Muscle of back (tissue), 13 donors: ENCODE measurements around the gene PKN2. TPM values are rescaled to one million over a fixed set of nuclear protein-coding genes. Genes with fewer than 3 reads are reported as not detected.

Experiments
- DNase-seq, 3 donors: peaks; one replicate each; pipeline versions ENCODE4 v3.0.0 to v3.0.0-alpha.2; 2013
- long read RNA-seq, 9 donors: transcript quantifications; one replicate each; lab custom pipeline, GENCODE V29; 2026
- polyA plus RNA-seq, 10 donors: library from polyadenylated mRNA; unstranded; fragments of 120-200 nt; gene quantifications; one replicate each; pipeline ENCODE4 v1.2.1, GENCODE V29; 2013; ENCODE audit not compliant: insufficient read length in 10 of 10

The PKN2 gene
- polyA plus RNA-seq = 10 to 100 TPM; 22.5 to 48.0 (median 35.6) TPM
- long read RNA-seq, donor 1, full-length matches to known transcripts = 1 of 1 reads
- long read RNA-seq, donor 1, partial matches to known transcripts = 0 of 1 reads
- long read RNA-seq, donor 1, other reads (novel, unspliced or antisense) = 0 of 1 reads
- long read RNA-seq, donor 2, partial matches to known transcripts = 15 of 16 reads
- long read RNA-seq, donor 2, other reads (novel, unspliced or antisense) = 0 of 16 reads
- long read RNA-seq, donor 3 = 0 reads
- long read RNA-seq, donor 4, full-length matches to known transcripts = 2 of 7 reads
- long read RNA-seq, donor 4, partial matches to known transcripts = 5 of 7 reads
- long read RNA-seq, donor 4, other reads (novel, unspliced or antisense) = 0 of 7 reads
- long read RNA-seq, donor 5, full-length matches to known transcripts = 2 of 8 reads
- long read RNA-seq, donor 5, partial matches to known transcripts = 6 of 8 reads
- long read RNA-seq, donor 5, other reads (novel, unspliced or antisense) = 0 of 8 reads
- long read RNA-seq, donor 6, full-length matches to known transcripts = 1 of 13 reads
- long read RNA-seq, donor 6, partial matches to known transcripts = 12 of 13 reads
- long read RNA-seq, donor 6, other reads (novel, unspliced or antisense) = 0 of 13 reads
- long read RNA-seq, donor 7, full-length matches to known transcripts = 4 of 9 reads
- long read RNA-seq, donor 7, partial matches to known transcripts = 5 of 9 reads
- long read RNA-seq, donor 7, other reads (novel, unspliced or antisense) = 0 of 9 reads
- long read RNA-seq, donor 8, full-length matches to known transcripts = 2 of 11 reads
- long read RNA-seq, donor 8, partial matches to known transcripts = 9 of 11 reads
- long read RNA-seq, donor 8, other reads (novel, unspliced or antisense) = 0 of 11 reads
- long read RNA-seq, donor 9, full-length matches to known transcripts = 2 of 2 reads
- long read RNA-seq, donor 9, partial matches to known transcripts = 0 of 2 reads
- long read RNA-seq, donor 9, other reads (novel, unspliced or antisense) = 0 of 2 reads

GRCh38 chr1:88683541-88684481 lies at the start of gene PKN2:
Gene PKN2, plus strand, starts transcription at chr1:88684273. Its CDS starts 308 bp downstream, at chr1:88684581.
- peak; percentile 98 to 99 (median 99) for DNase-seq

GRCh38 chr1:88634538-88634937 lies 49.5 kb upstream of the PKN2 start:
- no peak for DNase-seq

- no peak for DNase-seq
Measured at GRCh38 chr1:88640060-88640459, 44.0 kb upstream of the PKN2 start.

GRCh38 chr1:88645886-88646285 lies 38.2 kb upstream of the PKN2 start:
- no peak for DNase-seq

- DNase-seq = no peak
Measured at GRCh38 chr1:88646476-88647248, 37.4 kb upstream of the PKN2 start.

GRCh38 chr1:88647249-88647645 lies 36.8 kb upstream of the PKN2 start:
- no peak for DNase-seq

GRCh38 chr1:88647749-88648415 lies 36.2 kb upstream of the PKN2 start:
- no peak for DNase-seq

GRCh38 chr1:88648706-88649105 lies 35.4 kb upstream of the PKN2 start:
- no peak for DNase-seq

GRCh38 chr1:88649932-88650331 lies 34.1 kb upstream of the PKN2 start:
- DNase-seq = no peak

GRCh38 chr1:88650676-88651418 lies 33.2 kb upstream of the PKN2 start:
- no peak for DNase-seq

GRCh38 chr1:88655140-88655539 lies 28.9 kb upstream of the PKN2 start:
- no peak for DNase-seq

GRCh38 chr1:88655685-88656299 lies 28.3 kb upstream of the PKN2 start:
- DNase-seq = peak; percentile 15 to 41 (median 16)

GRCh38 chr1:88658419-88658818 lies 25.7 kb upstream of the PKN2 start:
- DNase-seq = no peak

GRCh38 chr1:88659552-88659951 lies 24.5 kb upstream of the PKN2 start:
- no peak for DNase-seq

GRCh38 chr1:88661188-88661587 lies 22.9 kb upstream of the PKN2 start:
- DNase-seq = no peak

GRCh38 chr1:88661951-88662699 lies 21.9 kb upstream of the PKN2 start:
- DNase-seq = no peak

- DNase-seq = no peak
Measured at GRCh38 chr1:88662723-88663122, 21.4 kb upstream of the PKN2 start.

GRCh38 chr1:88668405-88668804 lies 15.7 kb upstream of the PKN2 start:
- DNase-seq = no peak
